KOPT-K1 (cell line): Measurements from ENCODE around the gene TSPAN12.

Experiments used
- H3K27ac ChIP-seq: fragments of 200-600 bp; sonication (generic); 2 replicates; pipeline ENCODE4 v1.5.1; 2016; ENCODE audit warnings: antibody characterized with exemption, mild to moderate bottlenecking, low read depth, low read length; ENCODE audit not compliant: poor library complexity, severe bottlenecking
- H3K36me3 ChIP-seq: fragments of 200-600 bp; sonication (generic); 2 replicates; pipeline ENCODE4 v1.5.1; 2017; ENCODE audit warnings: antibody characterized with exemption, mild to moderate bottlenecking, low read length, moderate library complexity; ENCODE audit not compliant: insufficient read depth
- H3K9me3 ChIP-seq: fragments of 200-600 bp; sonication (generic); 2 replicates; pipeline ENCODE4 v1.5.1; 2017; ENCODE audit warnings: antibody characterized with exemption, low read length, mild to moderate bottlenecking; ENCODE audit not compliant: insufficient read depth, poor library complexity, severe bottlenecking

The TSPAN12 gene

DNA sequence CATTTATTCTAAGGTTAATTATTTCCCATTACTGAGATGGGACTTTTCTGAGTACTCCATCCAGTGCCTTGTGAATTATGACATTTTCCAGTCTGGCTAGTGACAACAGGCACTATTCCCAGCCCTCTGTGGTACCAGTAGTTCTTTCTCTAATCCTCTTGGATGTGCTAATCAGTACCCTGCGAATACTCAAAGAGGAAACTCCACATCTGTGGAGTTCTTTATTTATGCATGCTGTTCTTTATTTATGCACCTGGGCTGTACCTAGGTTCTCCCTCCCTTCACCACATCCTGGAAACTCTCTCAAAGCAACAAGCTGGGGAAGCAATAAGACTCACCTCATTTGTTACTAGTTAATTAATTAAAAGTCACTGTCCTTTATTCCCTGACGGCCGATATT, 83.5 kb downstream of the TSPAN12 start:
- Histone ChIP-seq H3K9me3 (no peaks in the 10 kb centered on the region), H3K36me3 (no peaks in the 10 kb centered on the region), H3K27ac (no peak overlapping the region)

DNA sequence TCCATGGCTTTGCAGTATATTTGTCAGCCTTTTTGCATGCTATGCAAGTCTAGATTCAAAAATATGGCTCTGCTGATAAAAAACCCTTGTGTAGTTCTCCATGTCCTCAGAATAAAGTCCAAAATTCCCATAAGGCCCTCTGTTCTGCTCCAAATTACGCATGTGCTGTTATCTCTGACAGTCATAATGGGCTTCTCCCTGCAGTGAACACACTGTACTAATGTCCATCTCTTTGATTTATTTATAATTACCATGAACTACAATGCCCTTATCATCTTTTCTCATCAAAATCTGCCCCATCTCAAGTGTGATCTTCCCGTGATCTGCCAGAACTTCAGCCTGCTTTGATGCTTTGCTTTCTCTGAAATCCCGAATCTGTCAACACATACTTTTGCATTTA, 87.7 kb downstream of the TSPAN12 start:
- no peaks in the 10 kb centered on the region for H3K36me3 ChIP-seq
- H3K27ac ChIP-seq = no peak overlapping the region
- no peaks in the 10 kb centered on the region for H3K9me3 ChIP-seq

DNA sequence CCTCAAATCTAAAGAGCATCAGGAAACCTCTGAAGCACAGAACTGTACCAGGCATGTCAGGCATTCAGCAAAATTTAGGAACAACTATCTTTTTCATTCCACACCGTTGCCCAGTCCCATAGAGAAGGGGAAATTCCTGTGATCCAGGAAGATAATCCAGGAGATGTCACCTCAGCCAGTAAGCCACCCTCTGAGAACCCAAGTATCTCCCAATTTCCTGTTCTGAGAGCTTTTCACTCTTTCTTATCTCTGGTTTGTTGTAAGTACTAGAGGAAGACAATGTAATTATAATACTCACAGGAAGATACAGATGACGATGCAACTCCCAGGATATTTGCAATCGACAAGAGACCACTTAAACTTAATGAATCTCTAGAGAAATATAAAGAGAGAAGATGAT, 97.1 kb downstream of the TSPAN12 start:
- Histone ChIP-seq H3K27ac (no peak overlapping the region), H3K36me3 (no peaks in the 10 kb centered on the region), H3K9me3 (no peaks in the 10 kb centered on the region)

DNA sequence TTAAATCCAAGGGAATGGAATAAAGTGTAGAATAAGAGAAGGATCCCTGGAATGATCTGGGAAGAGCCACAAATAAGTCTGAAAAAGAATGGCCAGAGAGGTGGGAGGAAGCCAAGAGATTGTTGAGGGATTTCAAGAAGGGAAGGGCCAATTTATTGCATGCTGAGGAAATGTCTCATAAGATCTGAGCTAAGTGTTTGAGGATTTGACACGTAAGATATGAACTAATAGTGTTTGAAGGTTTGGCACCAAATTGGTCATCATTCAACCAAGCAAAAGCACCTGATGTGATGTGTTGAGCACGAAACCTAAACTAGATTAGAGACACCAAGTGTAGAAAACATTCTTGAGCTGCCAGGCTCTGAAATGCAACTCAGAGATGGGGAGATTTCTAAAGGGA, 97.9 kb downstream of the TSPAN12 start:
- Histone ChIP-seq H3K27ac (no peak overlapping the region), H3K36me3 (no peaks in the 10 kb centered on the region), H3K9me3 (no peaks in the 10 kb centered on the region)

DNA sequence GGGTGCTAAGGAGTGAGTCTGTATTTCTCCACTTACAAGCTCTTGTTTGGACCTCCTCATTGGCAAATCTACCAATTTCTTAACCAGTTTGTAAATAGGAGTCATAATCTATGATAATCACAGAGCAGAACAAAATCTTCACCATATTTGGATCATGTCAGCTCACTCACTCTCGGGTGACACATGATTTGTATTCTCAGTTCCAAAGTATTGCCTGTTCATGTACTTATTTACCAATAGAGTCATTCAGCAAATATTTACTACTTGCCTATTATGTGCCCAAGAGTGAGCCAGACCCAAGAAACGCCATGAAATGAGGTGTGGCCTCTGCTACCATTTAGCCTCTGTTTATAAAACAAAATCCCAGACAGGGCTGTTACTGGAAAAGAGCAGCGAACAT, 114.8 kb downstream of the TSPAN12 start:
- Histone ChIP-seq H3K27ac (no peak overlapping the region), H3K36me3 (no peaks in the 10 kb centered on the region), H3K9me3 (no peaks in the 10 kb centered on the region)

DNA sequence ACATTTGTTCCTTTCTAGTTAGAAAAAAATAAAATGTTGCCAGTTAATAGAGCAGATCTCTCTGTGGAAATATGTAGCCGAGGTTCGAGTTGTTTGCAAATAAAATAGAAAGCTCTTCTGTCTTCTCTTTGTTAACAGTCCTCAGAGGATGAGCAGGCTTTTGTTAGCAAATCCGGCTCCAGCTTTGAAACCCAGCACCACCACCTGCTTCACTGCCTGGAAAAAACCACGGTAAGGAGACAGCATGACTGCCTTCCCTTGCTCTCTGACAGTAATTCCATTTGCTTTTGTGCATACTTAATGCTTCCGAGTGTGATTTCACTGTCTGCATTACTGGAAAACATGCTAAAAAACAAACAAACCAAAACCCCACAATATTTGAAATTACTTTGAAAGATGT, 115.6 kb downstream of the TSPAN12 start:
- Histone ChIP-seq H3K9me3 (no peaks in the 10 kb centered on the region), H3K27ac (no peak overlapping the region), H3K36me3 (no peaks in the 10 kb centered on the region)

DNA sequence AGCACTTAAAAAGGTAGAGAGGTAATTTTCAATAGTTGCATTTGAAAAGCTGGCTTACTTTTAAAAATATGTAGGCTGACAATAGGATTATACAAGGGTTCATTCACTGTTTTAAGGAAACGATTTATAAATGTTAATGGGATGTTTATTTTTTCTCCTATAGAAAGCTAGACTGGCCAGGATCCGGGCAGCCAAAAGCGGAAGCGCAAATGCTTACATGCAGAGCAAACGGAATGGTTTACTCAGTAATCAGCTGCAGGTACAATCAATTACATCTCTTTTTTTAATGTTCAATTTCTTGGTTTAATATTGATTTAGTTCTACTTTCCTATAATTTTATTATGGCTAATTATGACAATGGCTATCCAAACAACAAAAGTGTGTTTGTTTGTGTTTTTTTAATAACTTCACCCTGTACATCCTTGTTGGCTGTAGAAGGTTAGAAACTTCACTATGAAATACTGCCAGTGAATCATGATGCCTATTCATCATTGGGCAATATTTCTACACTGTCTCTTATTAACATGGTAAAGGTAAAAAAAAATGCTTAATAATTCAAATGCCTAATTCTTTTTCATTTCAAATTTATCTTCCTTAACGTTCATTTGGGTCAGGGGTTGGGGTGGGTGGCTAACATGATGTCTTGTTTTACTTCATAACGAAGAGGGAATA, 116.4 kb downstream of the TSPAN12 start:
- Histone ChIP-seq H3K27ac (no peak overlapping the region), H3K9me3 (no peaks in the 10 kb centered on the region), H3K36me3 (no peaks in the 10 kb centered on the region)

DNA sequence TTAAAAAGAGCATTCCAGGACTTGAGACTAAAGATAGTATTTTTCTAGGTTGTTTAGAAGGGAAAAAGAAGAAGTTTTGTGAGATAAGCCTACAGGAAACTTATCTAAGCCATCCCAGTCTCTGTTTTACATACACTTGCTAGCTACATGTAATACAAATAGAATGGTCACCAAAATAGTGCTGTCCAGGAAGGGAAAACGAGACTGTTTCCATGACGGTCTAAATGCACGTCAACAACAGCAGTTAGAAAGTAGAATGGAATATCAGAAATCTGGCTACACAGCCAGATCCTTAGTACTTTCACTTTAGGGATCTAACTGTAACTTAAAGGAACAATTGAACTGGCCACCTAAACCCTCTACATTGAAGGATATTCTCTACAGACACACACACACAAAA, 117.6 kb downstream of the TSPAN12 start:
- no peak overlapping the region for H3K27ac ChIP-seq
- H3K9me3 ChIP-seq = no peaks in the 10 kb centered on the region
- H3K36me3 ChIP-seq = no peaks in the 10 kb centered on the region

DNA sequence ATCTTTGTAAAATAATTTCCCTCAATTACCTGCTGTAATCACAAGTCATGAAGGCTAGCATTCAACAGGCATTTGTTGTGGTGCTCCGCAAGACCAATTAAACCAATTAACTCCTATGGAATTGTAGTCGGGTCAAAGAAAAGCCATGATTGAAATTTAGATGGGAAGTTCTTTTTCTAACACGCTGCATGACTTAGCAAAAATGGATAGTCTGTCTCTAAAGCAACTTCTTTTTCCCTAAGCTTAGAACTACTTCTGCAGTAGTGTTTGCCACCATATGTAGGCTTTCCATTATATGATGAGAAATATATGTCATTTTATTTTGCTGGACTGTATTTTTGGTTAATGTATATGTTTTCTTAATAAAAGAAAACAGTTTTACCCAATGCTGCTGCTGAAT, 119.1 kb downstream of the TSPAN12 start:
- no peaks in the 10 kb centered on the region for H3K36me3 ChIP-seq
- H3K27ac ChIP-seq = no peak overlapping the region
- H3K9me3 ChIP-seq = no peaks in the 10 kb centered on the region
